OCI-LY1 (cell line): ENCODE measurements around the gene GBX1.

Source experiments
- CTCF ChIP-seq: fragments of 200-600 bp; sonication (generic), shearing (Covaris generic); IDR thresholded peaks from 2 replicates; pipeline ENCODE4 v1.5.1; 2017; ENCODE audit warnings: mild to moderate bottlenecking, antibody characterized with exemption, low read length, moderate library complexity, mixed read lengths
- EZH2 ChIP-seq: fragments of 200-600 bp; sonication (generic), shearing (Covaris generic); IDR thresholded peaks from 2 replicates; pipeline ENCODE4 v1.8.0; 2017; ENCODE audit warnings: borderline replicate concordance, mixed run types, mild to moderate bottlenecking, antibody characterized with exemption, low read length, moderate library complexity, mixed read lengths

- TF ChIP-seq CTCF, result no peak
- no peak for TF ChIP-seq EZH2
Observed at GRCh38 chr7:151141311-151141854, 26.1 kb downstream of the GBX1 start.
